DMS153 treated with DMSO at 0.1 percent for 48 hours (cell line): ENCODE results near the gene POLR3E.

Source experiments
- DNase-seq: peaks from one replicate; lab custom pipeline; 2025; ENCODE audit not compliant: unreplicated experiment; lab: John Stamatoyannopoulos, UW

POLR3E gene

GRCh38 chr16:22297114-22297870 lies at the start of gene POLR3E:
Gene POLR3E (plus strand): TSS chr16:22297409. CDS start chr16:22302969, 5,560 bp downstream.
- DNase-seq = peak; percentile 93

- DNase-seq = no peak
These were observed 46.7 kb upstream of the POLR3E start for GRCh38 chr16:22250522-22250921.

GRCh38 chr16:22252317-22252716 lies 44.9 kb upstream of the POLR3E start:
- no peak for DNase-seq

GRCh38 chr16:22253272-22253671 lies 43.9 kb upstream of the POLR3E start:
- no peak for DNase-seq

GRCh38 chr16:22255335-22255734 lies 41.9 kb upstream of the POLR3E start:
- DNase-seq = no peak

- no peak for DNase-seq
These were observed 39.8 kb upstream of the POLR3E start for GRCh38 chr16:22257440-22257839.

GRCh38 chr16:22260490-22260889 lies 36.7 kb upstream of the POLR3E start:
- DNase-seq = no peak

GRCh38 chr16:22262460-22262859 lies 34.7 kb upstream of the POLR3E start:
- no peak for DNase-seq

- no peak for DNase-seq
These were observed 32.4 kb upstream of the POLR3E start for GRCh38 chr16:22264786-22265185.

GRCh38 chr16:22265351-22265750 lies 31.9 kb upstream of the POLR3E start:
- no peak for DNase-seq

GRCh38 chr16:22266546-22266945 lies 30.7 kb upstream of the POLR3E start:
- DNase-seq = no peak

- DNase-seq = no peak
These were observed 29.4 kb upstream of the POLR3E start for GRCh38 chr16:22267764-22268163.

GRCh38 chr16:22270525-22270924 lies 26.7 kb upstream of the POLR3E start:
- DNase-seq = no peak

GRCh38 chr16:22272870-22273650 lies 24.1 kb upstream of the POLR3E start:
- no peak for DNase-seq

GRCh38 chr16:22274916-22275315 lies 22.3 kb upstream of the POLR3E start:
- DNase-seq = no peak

- no peak for DNase-seq
These were observed 18.6 kb upstream of the POLR3E start for GRCh38 chr16:22278441-22279230.

- no peak for DNase-seq
These were observed 14.8 kb upstream of the POLR3E start for GRCh38 chr16:22282254-22282892.

- no peak for DNase-seq
These were observed 12.6 kb upstream of the POLR3E start for GRCh38 chr16:22284637-22285036.

GRCh38 chr16:22285080-22285479 lies 12.1 kb upstream of the POLR3E start:
- DNase-seq = no peak

- DNase-seq = no peak
These were observed 6.2 kb upstream of the POLR3E start for GRCh38 chr16:22291020-22291419.

GRCh38 chr16:22291860-22292318 lies 5.3 kb upstream of the POLR3E start:
- DNase-seq = no peak
